HFFc6 (cell line): Measurements from ENCODE around the gene CORIN. TPM values are rescaled to one million over a fixed set of nuclear protein-coding genes. Genes with fewer than 3 reads are reported as not detected.
A peak's percentile ranks its signal among the peaks of the same experiment; 100 is the strongest.

Experiments used
- DNase-seq: peaks from one replicate; pipeline ENCODE4 v3.0.0-alpha.2; 2018
- H3K27ac Mint-ChIP-seq: 2 replicates; pipeline ENCODE4 v1.8.0; 2020; ENCODE audit warnings: mild to moderate bottlenecking, mixed read lengths
- H3K27me3 Mint-ChIP-seq: 2 replicates; pipeline ENCODE4 v1.8.0; 2021; ENCODE audit warnings: mild to moderate bottlenecking, moderate library complexity, mixed read lengths; ENCODE audit not compliant: insufficient read depth
- H3K36me3 Mint-ChIP-seq: 2 replicates; pipeline ENCODE4 v1.8.0; 2021; ENCODE audit warnings: low read depth, mixed read lengths
- H3K4me1 Mint-ChIP-seq: 2 replicates; pipeline ENCODE4 v1.8.0; 2020; ENCODE audit warnings: low read depth, mixed read lengths
- H3K4me3 Mint-ChIP-seq: 2 replicates; pipeline ENCODE4 v1.8.0; 2020; ENCODE audit warnings: mild to moderate bottlenecking, moderate library complexity, mixed read lengths
- H3K9me3 Mint-ChIP-seq: 2 replicates; pipeline ENCODE4 v1.8.0; 2020; ENCODE audit warnings: mild to moderate bottlenecking, mixed read lengths
- total RNA-seq, 6 experiments: library from RNA; stranded (reverse); fragmentation: NEBNext Ultra II Directional; extraction: Animal tissue kit (Norgen Biotek cat#: 25700); gene quantifications; 2 replicates in 1 of 6; 3 replicates in 5 of 6; pipeline ENCODE4 v1.2.3, GENCODE V29; 2021
- TF ChIP-seq, protein P1 (sequence below): fragments of 200-600 bp; sonication (generic); IDR thresholded peaks from 2 replicates; pipeline ENCODE4 v1.5.0; 2021; ENCODE audit warnings: antibody characterized with exemption, mild to moderate bottlenecking

CORIN gene
- total RNA-seq, 6 experiments from 2014 or later = 0.07 to 1.0 (median 0.31) TPM

DNA sequence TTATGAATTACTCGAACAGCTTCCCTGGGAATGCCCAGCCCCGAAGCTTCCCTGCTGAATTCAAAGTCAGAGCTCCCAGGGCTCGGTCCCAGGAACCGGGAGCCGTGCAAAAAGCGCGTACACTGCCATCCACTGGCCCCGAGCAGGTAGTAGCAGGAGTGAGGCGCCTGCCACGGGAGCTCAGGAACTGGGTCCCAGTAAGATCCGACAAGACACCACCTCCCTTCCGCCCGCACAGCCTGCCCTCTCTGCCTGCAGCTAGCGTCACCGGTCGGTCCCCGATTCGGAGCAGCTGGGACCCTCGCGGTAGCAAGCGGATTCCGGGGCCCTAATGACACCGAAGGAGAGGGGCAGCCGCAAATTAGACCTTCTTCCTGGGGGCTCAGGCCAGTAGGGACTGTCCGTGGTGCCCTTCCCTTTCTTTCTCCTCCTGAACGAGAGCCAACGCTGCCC lies 1.2 kb downstream of the CORIN start:
- Mint-ChIP-seq H3K27ac (no peak overlapping the region), H3K4me1 (peaks cover 40% of the 10 kb centered on the region), H3K27me3 (peaks cover 4% of the 10 kb centered on the region), H3K4me3 (peak overlapping the region; percentile 91), H3K36me3 (peaks cover 5% of the 10 kb centered on the region; the same call in 1 of the 2 replicates), H3K9me3 (peaks cover 12% of the 10 kb centered on the region)
- peak; percentile 74 for DNase-seq
- TF ChIP-seq, protein P1, sequence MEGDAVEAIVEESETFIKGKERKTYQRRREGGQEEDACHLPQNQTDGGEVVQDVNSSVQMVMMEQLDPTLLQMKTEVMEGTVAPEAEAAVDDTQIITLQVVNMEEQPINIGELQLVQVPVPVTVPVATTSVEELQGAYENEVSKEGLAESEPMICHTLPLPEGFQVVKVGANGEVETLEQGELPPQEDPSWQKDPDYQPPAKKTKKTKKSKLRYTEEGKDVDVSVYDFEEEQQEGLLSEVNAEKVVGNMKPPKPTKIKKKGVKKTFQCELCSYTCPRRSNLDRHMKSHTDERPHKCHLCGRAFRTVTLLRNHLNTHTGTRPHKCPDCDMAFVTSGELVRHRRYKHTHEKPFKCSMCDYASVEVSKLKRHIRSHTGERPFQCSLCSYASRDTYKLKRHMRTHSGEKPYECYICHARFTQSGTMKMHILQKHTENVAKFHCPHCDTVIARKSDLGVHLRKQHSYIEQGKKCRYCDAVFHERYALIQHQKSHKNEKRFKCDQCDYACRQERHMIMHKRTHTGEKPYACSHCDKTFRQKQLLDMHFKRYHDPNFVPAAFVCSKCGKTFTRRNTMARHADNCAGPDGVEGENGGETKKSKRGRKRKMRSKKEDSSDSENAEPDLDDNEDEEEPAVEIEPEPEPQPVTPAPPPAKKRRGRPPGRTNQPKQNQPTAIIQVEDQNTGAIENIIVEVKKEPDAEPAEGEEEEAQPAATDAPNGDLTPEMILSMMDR = peak; percentile 78

- Mint-ChIP-seq H3K4me1 (peaks cover 35% of the 10 kb centered on the region), H3K27ac (no peak overlapping the region), H3K9me3 (peaks cover 12% of the 10 kb centered on the region), H3K36me3 (peaks cover 5% of the 10 kb centered on the region; the same call in 1 of the 2 replicates), H3K27me3 (peaks cover 4% of the 10 kb centered on the region), H3K4me3 (no peak overlapping the region; the same call in 1 of the 2 replicates)
- DNase-seq = no peak
- TF ChIP-seq, protein P1 = no peak
These were observed 2.4 kb downstream of the CORIN start for GRCh38 chr4:47835494-47835893.

DNA sequence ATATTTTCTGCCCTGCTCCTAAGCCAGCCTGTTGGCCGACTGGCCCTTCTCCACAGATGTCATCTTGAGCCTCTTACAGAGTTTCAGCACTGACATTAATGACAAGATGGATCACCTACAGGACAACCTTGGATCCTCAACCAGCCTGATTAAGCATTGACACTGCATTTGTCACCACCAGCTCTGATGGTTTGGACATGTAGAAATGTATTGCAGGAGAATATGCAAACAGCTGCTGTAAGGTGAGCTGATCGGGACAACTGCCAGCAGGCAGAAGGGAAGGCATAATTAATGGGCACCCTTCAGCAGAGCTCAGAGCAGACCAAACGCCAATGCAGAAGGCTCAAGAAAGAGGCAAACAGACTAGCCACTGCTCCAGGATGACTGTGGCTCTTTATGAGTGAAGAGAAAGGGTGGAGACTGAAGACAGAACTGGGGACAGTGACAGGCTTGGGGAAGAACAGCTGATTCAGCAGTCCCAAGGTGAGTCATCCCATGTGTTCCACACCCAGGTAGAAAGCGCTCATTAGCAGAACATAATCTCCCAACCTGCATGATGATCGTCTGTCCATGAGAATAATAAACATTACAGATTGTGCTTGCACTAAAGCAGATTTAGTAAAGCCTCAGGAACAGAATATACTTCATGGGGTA lies 6.7 kb downstream of the CORIN start:
- Mint-ChIP-seq H3K36me3 (peaks cover 5% of the 10 kb centered on the region; the same call in 1 of the 2 replicates), H3K9me3 (peaks cover 12% of the 10 kb centered on the region), H3K27ac (no peak overlapping the region), H3K27me3 (peaks cover 3% of the 10 kb centered on the region), H3K4me3 (no peak overlapping the region), H3K4me1 (peaks cover 11% of the 10 kb centered on the region)
- TF ChIP-seq, protein P1 = no peak
- DNase-seq = no peak

DNA sequence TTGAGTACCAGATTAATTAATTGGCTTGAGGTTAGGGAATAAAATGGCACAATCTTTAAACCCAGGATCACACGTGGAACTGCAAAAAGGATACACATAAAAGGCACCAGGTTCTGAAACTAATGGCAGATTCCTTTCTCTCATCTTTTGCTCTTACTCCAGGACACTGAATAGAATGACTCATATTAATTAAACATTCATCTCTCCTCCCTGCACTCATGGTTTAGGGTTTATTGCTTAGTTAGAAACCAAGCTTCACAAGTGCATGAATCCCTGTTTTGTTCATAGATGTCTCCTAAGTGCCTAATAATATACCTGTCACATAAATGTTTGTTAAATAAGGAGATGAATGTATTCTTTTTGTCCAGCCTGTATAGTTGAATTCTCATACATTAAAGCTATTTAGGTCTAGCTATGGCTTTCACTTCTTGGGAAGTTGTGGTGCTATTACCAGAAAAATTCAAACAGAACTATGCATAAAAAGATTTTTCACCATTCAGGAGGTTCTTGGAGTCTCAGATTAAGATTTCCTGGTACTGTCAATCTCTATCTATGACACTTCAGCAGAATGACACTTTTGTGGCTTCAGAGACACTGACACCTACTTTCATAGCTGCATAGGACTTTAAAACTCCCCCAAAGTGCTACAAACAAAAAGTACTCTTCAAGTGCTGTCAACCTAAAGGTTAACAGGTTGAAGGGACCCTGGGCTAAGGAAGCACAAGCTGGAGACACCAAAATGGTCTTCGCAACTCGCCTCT lies 7.4 kb downstream of the CORIN start:
- Mint-ChIP-seq H3K27ac (no peak overlapping the region), H3K4me1 (peaks cover 3% of the 10 kb centered on the region; the same call in 1 of the 2 replicates), H3K36me3 (peaks cover 5% of the 10 kb centered on the region; the same call in 1 of the 2 replicates), H3K9me3 (peaks cover 12% of the 10 kb centered on the region), H3K27me3 (peaks cover 3% of the 10 kb centered on the region), H3K4me3 (no peak overlapping the region)
- DNase-seq = no peak
- TF ChIP-seq, protein P1 = no peak

GRCh38 chr4:47829438-47829837 lies 8.4 kb downstream of the CORIN start:
- H3K36me3 Mint-ChIP-seq = peaks cover 5% of the 10 kb centered on the region; the same call in 1 of the 2 replicates
- no peak for DNase-seq
- peaks cover 12% of the 10 kb centered on the region for H3K9me3 Mint-ChIP-seq
- peaks cover 3% of the 10 kb centered on the region for H3K27me3 Mint-ChIP-seq
- no peaks in the 10 kb centered on the region for H3K4me1 Mint-ChIP-seq
- H3K4me3 Mint-ChIP-seq = no peak overlapping the region
- TF ChIP-seq, protein P1 = no peak
- H3K27ac Mint-ChIP-seq = no peak overlapping the region
